HG03066 (cell line): ENCODE results near the gene MMP19.
"Not testable (repeated sequence)": the region's sequence is repeated elsewhere in the genome, so short reads cannot be mapped to it uniquely, and the experiment has no call there.

ENCODE experiments used
- ATAC-seq: cut with Tn5 transposase; IDR thresholded peaks from one replicate; pipeline ENCODE4 v1.9.1; 2021; ENCODE audit warnings: low read depth; ENCODE audit not compliant: unreplicated experiment

MMP19 gene

DNA sequence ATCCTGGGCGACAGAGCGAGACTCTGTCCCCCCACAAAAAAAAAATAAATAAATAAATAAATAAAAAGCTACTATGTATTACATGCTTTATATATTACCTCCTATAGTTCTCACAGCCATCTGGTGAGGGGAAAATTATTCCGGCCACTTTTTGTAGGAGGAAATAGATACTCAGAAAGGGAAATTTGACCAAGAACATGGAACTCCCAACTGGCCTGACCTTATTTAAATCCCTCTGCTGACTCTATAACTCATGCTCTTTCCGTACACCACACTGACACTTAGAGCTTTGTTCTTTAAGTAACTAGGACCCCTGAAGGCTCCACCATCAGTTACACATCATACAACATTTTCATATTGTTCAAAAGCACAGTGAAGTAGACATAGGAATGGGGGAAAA, 2.2 kb upstream of the MMP19 start:
- ATAC-seq: no peak

DNA sequence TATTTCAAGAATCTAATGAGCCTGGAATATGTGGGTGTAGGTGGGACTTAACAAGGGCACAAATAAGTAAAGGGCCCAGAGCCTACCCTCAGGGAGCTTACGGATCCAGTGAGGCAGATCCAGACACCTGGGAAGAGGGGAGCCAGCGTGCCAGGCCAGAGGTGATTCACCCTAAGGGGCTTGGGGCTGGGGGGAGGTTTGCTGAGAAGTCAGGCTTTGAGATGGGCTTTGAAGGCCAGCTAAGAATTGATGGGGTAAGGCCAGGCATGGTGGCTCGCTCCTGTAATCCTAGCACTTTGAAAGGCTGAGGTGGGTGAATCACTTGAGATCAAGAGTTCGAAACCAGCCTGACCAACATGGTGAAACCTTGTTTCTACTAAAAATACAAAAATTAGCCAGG, 695 bp upstream of the MMP19 start:
- ATAC-seq: no peak

DNA sequence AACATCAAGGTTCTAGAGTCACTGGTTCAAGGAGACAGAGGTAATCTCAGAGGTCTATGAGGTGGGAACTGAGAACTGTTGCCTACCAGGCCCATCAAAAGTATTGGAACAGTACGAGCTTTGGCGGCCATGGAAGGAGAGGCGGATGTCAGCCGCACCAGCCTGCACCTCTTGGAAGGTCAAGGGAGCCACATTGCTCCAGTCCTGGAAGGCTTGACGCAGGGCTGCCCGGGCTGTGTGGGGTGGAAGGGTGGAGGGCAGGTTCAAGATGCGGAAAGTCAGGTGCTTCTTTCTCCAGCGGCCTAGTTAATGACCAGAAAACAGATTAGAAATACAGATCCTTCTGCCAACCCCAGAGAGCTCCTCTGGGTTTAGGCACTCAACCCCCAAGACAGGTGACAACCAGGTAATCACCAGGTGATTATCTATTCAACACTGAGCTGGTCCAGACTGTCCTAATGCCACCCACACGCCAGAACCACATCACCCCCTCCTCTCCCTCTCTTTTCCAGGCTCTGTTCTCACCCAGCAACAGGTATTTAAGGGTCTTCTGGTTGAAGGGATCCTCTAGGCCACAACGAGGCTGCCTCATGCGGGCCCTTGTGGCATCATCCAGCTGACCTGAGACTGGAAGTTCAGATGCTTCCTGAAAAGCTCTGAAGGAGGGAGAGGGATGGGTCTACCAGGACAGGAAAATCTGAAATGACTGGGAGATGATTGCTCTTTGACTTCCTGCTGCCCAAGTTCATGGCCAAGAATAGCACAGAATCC, 2.0 kb downstream of the MMP19 start:
- ATAC-seq: no peak

GRCh38 chr12:55839345-55840140, 3.2 kb downstream of the MMP19 start:
- no peak for ATAC-seq

GRCh38 chr12:55838361-55838760, 4.4 kb downstream of the MMP19 start:
- ATAC-seq: no peak

DNA sequence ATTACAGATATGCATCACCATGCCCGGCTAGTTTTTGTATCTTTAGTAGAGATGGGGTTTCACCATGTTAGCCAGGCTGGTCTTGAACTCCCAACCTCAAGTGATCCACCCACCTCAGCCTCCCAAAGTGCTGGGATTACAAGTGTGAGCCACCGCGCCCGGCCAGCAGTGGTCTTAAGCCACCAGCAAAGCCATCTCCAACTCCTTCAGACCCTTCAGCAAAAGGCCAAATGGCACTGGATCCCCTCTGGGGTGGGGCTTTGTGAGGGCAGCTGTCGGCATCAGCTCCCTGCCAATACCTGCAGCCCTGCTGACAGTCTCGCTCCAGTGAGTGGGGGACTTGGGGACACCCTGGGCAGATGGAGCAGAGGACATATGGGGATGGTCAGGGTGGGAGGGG, 8.3 kb downstream of the MMP19 start:
- ATAC-seq: not testable (repeated sequence)

- ATAC-seq: no peak
Observed at GRCh38 chr12:55833056-55833455, 9.7 kb downstream of the MMP19 start.

DNA sequence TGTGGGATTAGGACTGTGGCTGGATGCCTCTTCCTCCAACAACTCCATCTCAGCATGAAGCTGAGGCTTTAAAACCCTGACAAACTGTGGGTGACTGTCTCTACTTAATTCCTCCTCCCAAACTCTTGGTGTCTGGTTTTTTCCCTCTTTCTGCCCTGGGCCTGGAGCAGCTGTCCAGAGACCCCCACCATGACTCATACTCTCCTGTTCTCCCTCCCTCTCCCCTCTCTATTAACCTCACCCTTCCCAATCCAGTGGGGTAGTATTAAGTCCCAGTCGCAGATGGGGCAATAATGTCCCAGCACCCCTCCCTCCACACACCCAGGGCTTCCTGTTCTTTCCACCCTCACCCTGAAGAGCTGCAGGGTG, 11.3 kb downstream of the MMP19 start:
- ATAC-seq: no peak

- no peak for ATAC-seq
Observed at GRCh38 chr12:55830601-55831446, 11.9 kb downstream of the MMP19 start.

GRCh38 chr12:55829967-55830600, 12.7 kb downstream of the MMP19 start:
- ATAC-seq: peak; percentile 34

- ATAC-seq: no peak
Observed at GRCh38 chr12:55828357-55828756, 14.4 kb downstream of the MMP19 start.

DNA sequence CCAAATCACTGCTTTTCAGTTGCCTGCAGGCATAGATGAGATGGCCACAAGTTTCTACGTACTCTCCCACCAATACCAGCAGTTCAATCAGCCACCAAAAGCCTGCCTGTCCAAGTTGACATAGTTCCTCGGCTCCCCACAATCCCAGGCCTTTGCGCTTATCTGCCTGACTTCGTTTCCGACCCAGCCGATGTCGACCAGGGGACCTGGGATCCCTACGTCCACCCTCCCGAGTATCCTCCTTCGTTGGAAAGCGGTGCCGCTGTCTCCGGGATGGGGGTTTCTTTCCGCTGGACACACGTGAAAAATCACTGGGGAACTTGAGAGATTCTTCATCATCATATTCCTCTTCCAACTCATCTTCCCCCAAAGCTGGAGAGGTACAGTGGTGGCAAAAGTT, 14.9 kb downstream of the MMP19 start:
- ATAC-seq: no peak

GRCh38 chr12:55824726-55825125, 18.0 kb downstream of the MMP19 start:
- no peak for ATAC-seq

DNA sequence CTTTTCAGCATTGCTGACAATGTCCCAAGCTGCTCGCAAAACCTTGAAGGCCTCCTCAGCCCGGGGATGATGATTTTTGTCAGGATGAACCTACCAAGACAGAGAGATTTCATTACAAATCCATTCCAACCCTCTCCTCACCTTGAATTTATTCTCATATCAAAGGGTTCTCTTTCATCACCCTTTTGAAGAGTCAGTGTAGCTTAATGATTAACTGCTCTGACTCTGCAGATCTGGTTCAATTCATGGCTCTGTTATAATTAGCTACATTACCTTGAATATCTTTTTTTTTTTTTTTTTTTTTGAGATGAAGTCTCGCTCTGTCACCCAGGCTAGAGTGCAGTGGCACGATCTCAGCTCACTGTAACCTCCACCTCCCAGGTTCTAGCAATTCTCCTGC, 19.3 kb downstream of the MMP19 start:
- ATAC-seq: no peak

DNA sequence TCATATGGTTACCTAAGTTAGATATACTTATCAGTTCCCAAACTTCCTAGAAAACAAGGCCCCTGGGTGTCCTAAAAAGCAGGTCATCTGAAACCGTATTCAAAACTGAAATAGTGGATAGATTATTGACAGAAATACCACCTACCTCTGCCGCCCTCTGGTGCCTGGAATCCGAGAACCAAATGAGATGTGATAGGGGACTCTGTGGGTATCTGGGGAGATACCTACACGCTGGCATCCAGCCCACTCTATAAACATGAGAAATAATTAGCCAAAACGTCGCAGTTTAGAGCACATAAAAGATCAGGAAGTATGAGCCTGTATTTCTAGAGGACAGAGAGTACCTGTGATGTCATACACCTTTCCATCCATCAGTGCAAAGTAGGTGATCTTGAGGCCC, 20.5 kb downstream of the MMP19 start:
- ATAC-seq: no peak

- ATAC-seq: no peak
Observed at GRCh38 chr12:55820679-55821078, 22.1 kb downstream of the MMP19 start.

GRCh38 chr12:55818886-55819285, 23.9 kb downstream of the MMP19 start:
- ATAC-seq: no peak

DNA sequence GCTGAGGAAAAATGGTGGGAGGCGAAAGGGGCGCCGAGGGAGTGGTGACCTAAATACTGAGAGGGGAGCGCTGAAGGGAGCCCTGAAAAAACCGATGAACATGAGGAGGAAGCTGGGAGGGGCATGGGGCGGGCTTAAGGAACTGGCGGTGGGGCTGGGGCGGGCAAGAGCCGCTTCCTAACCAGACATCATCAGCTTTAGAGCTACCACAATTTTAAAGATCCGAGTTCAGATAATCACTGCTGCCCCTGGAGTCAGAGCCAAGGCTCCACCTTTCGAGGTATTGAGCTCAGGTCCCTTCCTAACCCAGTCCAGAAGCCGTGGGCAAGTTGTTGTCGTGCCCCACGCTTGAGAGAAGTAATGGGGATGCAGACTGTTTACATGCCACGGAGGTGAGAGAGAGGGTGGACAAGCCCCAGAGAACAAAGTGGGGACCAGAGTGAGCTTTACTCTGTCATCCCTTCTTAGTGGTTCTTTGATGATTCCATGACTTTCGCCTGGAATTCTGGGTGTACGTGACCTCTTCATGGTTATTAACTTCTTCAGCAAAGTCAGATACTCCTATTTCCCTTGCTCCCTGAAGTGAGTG, 24.5 kb downstream of the MMP19 start:
- ATAC-seq: peak; percentile 28

- peak; percentile 97 for ATAC-seq
Observed at GRCh38 chr12:55817345-55818139, 25.2 kb downstream of the MMP19 start, which contains the start of the genes ORMDL2 and SARNP. Gene ORMDL2, plus strand, starts transcription at chr12:55818041. Its CDS starts 959 bp downstream, at chr12:55819000. Gene SARNP, minus strand, starts transcription at chr12:55817724. Its CDS starts 23 bp downstream, at chr12:55817701.
